LNCAP (cell line): ENCODE measurements around the gene RTP1.

Experiments used
- TF ChIP-seq, protein P1 (sequence below): fragments of 450-650 bp; IDR thresholded peaks from 2 replicates; pipeline ENCODE4 v1.5.1; 2017; ENCODE audit warnings: mild to moderate bottlenecking

RTP1 gene

DNA sequence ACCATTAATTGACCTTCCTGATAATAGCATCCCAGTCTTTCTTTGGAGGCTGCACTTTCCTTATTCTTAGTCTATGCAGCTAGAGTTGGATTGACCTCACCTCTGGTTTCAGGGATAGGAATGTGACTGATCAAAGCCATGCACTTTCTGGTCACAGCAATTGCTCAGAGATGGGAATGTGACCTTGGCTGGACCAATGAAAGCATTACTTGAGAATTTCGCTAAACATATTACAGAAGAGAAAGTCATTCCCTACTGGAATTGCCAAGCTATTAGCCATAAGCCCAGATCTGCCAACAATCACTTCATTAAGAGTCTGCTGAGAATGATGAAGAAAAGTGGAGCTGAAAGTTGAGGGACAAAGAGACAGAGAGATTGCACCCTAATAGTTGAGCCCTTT lies 32.7 kb downstream of the RTP1 start:
- TF ChIP-seq, protein P1, sequence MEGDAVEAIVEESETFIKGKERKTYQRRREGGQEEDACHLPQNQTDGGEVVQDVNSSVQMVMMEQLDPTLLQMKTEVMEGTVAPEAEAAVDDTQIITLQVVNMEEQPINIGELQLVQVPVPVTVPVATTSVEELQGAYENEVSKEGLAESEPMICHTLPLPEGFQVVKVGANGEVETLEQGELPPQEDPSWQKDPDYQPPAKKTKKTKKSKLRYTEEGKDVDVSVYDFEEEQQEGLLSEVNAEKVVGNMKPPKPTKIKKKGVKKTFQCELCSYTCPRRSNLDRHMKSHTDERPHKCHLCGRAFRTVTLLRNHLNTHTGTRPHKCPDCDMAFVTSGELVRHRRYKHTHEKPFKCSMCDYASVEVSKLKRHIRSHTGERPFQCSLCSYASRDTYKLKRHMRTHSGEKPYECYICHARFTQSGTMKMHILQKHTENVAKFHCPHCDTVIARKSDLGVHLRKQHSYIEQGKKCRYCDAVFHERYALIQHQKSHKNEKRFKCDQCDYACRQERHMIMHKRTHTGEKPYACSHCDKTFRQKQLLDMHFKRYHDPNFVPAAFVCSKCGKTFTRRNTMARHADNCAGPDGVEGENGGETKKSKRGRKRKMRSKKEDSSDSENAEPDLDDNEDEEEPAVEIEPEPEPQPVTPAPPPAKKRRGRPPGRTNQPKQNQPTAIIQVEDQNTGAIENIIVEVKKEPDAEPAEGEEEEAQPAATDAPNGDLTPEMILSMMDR: no peak

DNA sequence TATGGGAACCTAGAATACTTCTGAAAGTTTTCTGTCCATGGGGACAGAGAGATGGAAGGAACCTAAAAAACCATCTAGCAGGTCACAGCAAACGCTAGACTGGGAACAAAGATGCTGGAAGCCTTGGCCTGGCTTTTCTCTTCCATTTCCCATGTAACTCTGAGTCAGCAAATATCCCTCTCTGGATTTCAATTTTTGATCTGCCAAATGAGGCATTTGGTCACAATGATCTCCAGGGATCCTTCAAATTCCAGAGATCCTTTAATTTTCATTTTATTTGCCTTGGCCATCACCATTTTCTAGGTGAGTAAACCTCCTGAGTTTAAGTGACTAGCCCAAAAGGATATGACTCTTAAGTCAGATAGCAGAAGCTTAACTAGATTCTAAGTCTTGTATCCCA lies 39.7 kb downstream of the RTP1 start:
- TF ChIP-seq, protein P1: no peak

DNA sequence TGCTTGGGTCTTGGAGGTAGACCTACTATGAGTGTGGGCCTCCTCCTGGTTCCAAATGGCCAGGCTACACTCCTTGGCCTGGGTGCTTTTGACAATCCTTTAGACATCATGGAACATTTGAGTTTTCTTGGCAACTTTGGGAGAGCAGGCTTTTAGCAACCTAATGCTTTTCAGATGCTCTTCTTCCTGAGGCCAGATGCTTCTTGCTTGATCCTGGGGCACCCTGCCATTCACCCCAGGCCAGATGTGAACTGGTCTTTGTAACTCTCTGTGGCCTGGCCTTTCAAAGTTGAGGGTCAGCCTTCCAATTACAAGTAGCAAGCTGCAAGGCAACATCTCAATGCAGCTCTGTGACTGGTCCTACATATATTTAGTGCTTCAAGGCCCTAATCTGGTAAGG lies 40.5 kb downstream of the RTP1 start:
- TF ChIP-seq, protein P1: no peak

DNA sequence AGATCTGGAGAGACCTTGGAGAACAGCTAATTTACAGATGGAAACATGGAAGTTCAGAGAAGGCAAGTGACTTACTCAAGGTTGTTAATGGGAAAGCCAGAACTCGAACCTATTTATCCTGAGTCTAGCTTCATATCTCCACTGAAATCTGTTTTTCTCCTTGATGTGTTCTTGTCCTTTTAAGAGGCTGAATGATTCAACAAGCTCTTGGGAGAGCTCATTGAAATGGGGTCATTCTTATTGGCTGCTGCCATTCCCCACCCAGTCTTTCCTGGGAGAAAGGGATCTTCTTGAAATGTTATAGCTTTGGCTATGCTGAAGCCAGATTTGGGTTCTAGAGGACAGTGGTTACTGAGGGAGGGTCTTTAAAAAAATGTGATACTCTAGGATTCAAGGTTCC lies 41.0 kb downstream of the RTP1 start:
- TF ChIP-seq, protein P1: no peak

DNA sequence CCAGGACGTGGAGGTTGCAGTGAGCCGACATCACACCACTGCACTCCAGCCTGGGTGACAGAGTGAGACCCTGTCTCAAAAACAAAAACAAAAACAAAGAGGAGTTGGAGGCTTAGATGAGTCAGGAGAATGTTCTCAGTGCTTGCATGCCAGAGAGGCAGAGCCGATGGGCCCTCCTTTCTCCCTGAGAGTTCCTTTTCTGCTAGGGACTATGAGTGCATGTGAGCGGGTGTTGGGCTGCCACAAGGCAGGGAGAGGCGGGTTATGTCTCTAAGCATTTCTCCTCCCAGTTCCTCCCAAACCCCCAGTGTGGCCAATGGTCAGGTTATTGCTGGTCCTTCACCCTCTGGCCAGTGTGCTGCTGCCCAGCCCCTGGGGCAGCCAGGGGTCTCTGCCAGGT lies 45.1 kb downstream of the RTP1 start:
- TF ChIP-seq, protein P1: no peak

DNA sequence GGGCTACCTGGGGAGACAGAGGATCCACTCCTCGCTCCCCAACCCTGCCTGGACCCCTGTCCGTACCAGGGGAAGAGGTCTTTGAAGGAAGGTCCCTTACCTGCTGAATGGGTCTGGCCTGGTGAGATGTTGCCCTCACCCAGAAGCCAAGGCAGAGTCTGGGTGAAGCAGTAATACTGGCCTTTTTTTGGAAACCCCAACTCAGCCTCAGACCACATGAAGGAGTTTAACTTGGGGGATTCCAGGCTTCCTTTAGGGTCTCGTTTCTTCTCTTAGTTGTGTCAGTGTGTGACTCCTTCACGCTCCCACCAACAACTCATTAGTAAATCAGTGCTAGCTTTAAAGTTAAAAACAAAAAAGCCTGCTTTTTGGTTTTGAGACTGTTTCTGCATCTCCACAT lies 45.6 kb downstream of the RTP1 start:
- TF ChIP-seq, protein P1: no peak

DNA sequence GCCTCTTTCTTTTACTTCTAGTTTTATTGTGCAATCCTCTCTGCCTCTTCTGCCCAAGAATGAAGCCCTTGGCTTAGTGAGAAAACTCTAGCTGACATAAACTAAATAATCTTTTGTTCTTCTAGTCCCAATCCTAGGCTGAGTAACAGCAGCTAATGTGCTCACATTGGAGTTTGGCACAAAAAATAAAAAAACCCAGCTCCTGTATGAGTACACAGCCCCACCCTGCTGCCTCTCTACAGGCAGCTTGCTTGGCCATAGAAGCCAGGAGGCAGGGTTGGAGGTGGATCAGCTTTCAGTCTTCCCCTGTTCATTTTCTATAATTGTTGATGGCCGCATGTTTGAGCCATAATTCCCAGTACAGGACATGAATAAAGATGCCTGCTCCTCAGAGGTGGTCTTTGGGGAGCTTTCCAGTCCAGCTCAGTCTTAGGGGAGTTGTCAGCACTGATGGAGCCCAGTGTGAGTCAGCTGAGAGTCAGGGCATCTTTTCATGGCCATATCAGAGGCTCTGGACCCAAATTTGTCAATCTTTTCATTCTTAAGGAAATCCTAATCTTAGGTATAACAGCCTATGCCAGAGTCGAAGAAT lies 46.7 kb downstream of the RTP1 start:
- TF ChIP-seq, protein P1: no peak

DNA sequence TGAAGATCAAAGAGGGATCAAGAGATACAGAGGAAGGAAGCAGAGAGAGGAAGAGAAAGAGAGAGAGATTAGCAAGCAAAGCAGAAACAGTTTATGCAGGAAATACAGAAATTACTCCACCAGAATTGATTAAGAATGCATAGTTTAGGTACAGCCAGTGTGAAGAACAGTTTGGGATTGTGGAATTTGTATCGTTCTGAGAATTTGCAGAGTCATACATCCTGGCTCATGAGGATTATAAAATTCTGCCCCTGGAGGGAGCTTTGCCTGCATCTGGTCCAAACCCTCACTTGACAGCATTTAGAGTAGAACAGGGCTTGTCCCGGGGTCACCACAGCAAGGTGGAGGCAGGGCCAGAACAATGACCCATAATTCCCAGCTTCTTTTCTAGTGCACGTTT lies 50.1 kb downstream of the RTP1 start:
- TF ChIP-seq, protein P1: no peak
